GM21423 (cell line): ENCODE data around the gene TGM1.

Experiments
- ATAC-seq: cut with Tn5 transposase; IDR thresholded peaks from one replicate; pipeline ENCODE4 v1.9.1; 2021; ENCODE audit warnings: mild to moderate bottlenecking, moderate library complexity; ENCODE audit not compliant: unreplicated experiment

TGM1 gene

GRCh38 chr14:24271134-24271833 lies 8.3 kb upstream of the TGM1 start, which contains the start of gene RABGGTA:
Gene RABGGTA, minus strand, starts transcription at chr14:24271597. Its CDS starts 482 bp downstream, at chr14:24271115.
- ATAC-seq = peak; percentile 85

DNA sequence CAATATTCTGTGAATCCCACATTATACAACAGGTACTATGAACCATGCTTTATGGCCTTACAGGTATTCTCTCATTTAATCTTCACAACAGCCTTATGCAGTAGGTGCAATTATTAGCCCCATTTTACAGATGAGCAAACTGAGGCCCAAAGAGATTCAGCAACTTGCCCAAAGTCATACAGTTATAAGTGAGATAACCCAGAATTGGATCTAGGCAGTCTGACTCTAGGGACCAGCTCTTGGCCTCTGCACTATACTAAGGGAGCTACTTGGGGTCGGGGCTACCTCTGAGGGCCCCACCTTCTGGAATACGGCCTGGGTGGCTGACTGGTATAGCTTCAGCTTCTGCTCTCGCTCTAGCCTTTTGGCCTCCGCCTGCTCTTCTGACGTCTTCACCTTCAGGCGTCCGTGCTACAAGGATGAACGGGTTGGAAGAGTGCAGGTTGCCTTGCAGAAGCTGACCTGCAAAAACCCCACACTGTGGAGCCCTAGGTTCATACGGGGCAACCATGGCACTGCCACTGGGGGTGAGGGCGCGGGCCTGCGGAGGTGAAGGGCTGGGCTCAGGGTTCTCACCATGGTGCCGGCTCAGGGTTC lies 7.7 kb upstream of the TGM1 start:
- no peak for ATAC-seq

DNA sequence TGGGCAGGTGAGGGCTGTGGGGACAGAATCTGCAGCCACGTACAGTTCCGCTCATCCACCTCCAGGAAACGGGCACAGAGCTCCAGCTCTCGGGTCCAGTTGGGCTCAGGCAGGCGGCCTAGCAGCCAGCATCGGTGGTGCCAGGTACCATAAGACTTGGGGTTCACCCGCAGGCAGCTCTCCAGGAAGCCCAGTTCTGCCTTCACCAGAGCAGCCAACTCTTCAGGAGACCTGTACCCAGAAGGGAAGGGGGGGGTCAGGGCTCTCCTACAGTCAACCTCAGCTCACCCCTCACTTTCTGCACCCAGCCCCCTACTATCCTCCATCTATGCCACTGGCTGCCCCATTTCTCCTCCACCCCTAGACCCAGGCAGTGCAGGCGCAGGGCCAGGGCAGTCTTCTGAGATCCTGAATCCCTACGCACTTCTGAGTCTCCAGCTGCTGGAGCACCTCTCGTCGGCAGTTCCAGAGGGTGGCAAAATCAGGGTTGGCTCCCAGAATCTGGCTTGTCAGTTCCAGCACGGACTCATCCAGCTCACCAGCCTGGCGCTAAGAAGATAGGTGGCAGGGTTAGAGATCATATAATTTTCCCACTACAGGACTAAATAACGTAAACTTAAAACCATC lies 7.0 kb upstream of the TGM1 start:
- no peak for ATAC-seq

- ATAC-seq = no peak
Measured at GRCh38 chr14:24269368-24269767, 6.4 kb upstream of the TGM1 start.

DNA sequence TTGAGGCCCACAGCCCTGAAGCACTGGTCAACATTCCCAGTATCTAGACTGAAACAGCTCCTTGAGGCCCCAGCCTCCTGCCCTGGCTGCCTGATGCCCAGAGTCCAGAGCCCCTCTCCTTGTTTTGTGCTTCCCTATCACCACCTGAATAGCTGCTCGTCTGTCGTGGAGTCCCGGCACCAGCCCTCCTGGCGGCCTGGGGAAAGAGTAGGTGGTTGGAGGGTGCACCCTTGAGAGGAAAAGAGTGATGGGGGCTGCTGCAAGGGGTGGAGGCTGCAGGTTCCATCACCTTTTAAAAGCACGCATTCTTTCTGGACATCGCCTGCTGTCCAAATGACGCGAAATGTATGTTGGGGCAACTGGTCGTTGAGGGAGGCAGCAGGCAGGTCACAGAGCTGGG lies 5.2 kb upstream of the TGM1 start:
- no peak for ATAC-seq

DNA sequence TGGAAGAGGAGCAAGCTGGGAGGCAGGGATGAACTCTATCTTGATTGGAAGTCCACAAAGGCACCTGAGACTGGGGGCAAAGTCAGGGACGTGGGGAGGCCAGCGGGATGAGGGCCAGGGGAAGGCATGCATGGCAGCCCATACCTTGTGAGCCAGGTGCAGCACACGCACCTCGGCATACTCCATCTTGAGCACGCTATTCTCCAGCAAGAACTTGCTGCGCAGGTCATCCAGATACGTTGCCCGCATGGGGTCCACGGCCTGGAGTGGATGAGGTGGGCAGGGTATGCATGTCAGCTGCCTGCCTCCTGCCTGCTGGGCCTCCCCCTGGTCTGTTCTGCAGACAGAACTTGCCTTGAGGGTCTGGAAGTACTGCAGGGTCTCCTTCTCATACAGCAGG lies 4.5 kb upstream of the TGM1 start:
- no peak for ATAC-seq

DNA sequence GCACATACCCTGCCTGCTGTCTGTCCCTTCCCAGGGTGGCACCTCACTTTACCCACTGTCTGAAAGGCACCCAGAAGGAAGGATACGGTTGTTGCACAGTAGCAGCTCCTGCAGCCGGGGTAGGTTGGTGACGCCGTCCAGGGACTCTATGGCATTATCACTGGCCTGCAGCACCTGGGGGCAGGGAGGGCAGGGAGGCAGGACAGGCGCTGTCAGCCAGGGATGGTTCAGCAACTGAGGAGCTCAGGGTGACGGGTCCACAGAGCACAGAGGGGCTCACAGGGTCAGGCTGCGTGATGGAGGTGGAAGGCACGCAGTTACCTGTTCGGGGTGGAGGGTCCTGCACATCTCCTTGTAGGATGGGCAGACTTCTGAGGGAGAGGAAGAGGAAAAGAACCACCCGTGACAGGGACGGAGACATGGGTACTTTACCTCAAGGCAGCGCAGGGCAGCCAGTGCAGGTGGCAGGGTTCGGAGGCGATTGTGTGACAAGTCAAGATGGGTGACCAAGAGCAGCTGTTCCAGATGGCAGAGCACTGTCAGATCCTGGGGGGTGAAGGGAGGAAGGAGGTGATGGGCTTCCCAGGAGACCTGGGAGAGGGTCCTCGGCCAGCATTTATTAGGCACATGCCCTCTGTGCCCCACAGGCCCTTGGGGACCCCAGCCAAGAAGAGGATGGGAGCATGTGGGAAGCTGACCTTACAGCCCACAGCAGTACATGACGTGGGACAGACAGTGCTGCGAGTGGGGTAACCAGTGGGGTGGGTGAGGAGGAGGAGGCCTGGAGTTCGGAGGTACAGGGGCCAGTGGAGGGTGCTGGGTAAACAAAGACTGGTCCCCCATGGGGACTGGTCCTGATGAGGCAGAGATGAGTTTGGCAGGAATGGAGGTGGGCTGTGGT lies 3.6 kb upstream of the TGM1 start:
- ATAC-seq = no peak

- ATAC-seq = no peak
Measured at GRCh38 chr14:24264298-24264697, 1.3 kb upstream of the TGM1 start.

DNA sequence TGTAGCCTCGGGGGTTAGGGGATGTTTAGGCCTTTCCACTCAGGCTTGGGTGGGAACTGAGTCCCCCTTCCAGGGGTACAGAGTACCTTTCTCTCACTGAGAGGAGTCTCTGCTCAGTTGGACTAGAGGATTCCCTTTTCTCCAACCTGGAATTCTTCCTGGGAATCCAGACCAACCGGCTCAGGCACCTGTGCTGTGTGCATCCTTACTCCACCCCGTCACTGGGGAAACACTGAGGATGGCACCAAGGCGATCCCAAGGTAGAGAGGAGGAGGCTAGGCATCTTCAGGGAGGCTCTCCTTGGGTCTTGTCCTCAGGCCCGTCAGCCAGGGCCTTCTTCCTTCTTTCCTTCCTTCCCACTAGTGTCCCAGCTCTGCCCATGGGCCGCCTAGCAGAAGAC lies 871 bp upstream of the TGM1 start:
- no peak for ATAC-seq

DNA sequence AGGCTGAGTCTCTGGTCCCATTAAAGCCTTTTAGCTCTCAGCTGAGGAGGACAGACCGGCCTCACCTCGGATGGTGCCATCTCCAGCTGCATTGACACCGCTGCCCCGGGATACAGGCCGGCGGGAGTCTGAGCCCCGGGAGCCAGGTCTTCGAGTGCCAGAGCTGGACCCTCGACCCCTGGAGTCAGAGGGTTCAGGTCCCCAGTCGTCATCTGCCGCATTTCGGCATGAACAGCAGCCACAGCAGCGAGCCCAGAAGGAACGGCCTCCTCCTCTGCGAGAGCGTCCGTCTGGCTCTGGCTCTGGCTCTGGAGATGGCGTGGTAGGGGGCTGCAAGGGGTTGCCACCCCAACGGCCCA lies 1.0 kb downstream of the TGM1 start:
- ATAC-seq = no peak

DNA sequence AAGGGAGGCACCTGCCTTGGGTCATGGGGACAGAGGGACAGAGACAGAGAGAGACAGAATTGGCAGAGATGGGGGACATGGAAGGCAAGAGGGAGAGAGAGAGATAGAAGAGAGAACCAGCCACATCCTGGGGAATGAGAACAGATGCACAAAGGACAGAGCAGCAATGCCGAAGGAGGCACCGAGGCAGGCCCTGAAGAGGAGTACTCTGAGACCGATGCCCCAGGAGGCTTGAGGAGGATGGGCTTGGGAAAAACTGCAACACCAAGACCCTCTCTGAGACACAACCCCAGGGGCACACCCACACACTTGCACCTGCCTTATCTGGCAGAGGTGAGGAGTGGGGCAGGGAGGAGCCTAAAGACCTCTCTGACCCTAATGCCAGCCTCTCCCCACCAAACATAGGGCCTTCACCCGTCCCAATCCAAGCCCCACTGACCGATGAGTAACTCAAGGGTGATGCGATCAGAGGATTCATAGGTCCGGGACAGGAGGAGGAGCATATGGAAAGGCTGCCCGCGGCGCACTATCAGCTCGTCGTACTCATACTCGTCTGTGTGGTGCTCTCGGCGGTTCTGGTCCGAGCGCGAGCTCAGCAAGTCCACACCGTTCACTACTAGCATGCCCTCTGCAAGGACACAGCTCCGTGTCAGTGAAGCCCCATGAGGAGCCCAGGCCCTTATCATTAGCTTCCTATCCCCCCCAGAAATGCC lies 1.6 kb downstream of the TGM1 start:
- no peak for ATAC-seq

DNA sequence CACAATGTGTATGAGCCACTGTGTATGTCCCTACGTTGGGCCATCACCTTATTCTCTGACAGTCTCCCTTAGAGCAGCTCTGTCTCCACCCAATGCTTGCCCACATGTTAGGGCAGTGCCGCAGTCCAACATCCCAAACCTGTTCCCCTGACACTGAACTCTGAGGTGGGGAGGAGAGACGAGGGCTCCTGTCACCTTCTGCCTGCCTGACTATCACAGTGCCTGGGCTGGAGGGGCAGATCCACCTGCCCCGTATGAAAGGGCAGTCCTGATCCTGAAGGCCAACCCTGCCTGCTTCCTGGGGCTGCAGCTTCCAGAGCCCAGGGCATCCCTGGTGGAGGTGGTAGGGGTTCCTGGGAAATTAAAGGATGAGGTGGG lies 2.2 kb downstream of the TGM1 start:
- no peak for ATAC-seq

GRCh38 chr14:24260026-24260779 lies 2.8 kb downstream of the TGM1 start:
- ATAC-seq = no peak

DNA sequence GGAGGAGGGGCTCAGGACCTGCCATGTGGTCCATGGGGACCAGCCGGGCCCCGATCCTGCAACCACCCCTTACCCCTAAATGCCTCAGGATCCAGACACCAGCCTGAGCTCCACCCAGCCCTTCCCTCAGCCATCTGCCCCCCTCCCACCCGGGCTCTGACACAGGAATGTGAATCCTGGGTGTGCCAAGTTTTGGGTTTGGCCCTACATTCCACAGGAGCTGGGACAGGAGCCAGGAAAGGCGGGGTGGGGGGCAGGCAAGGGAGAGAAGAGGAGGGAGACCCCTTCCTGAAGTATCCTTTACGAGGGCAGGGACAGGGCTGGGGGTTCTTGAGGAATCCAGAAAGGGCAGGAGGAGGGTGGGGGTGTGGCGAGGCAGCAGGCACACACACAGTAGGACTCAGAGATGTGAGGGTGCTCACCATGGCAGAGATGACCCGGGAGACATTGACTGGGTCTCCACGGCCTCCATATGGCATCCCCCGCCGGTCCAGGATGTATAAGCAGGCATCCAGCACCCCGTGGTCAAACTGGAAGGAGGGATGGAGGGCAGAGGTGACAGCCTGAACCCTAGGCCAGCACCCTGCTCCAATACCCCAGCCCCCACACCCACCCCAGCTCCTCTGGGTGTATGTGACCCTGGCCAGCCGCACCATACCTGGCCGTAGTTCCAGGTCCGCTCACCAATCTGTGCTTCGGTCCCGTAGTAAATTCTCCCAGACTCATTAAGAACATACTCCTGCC lies 3.5 kb downstream of the TGM1 start:
- ATAC-seq = no peak

DNA sequence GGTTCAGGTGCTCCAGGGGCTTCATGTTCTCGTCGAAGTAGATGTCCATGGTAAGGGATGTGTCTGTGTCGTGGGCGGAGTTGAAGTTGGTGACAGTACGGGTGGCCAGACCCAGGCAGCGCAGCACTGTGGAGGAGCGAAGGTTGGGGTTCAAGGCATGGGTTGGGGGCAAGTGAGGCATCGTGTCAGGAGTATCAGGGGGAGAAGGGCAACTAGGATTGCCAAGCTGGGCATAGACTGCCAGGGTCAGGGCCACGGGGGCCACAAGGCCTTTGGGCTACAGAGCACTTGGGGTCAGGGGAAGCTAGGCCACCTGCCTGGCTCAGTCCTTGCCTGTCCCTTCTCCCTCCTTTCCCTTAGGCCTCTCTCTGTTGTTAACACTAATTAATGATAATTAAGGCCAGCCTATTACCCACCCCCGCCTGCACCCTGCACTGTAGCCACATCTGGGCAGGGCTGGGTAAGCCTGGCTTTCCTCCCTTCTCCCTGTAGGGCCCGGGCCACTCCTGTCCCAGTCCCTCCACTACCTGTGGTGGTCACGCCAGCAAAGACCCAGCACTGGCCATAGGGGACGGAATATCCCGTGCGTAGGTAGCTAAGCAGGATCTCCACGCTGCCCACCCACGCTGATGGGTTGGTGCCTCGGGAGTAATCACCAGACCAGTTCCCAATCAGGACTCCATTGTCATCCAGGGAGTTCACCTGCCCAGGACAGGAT lies 4.3 kb downstream of the TGM1 start:
- no peak for ATAC-seq

GRCh38 chr14:24258119-24258518 lies 4.9 kb downstream of the TGM1 start:
- ATAC-seq = no peak

DNA sequence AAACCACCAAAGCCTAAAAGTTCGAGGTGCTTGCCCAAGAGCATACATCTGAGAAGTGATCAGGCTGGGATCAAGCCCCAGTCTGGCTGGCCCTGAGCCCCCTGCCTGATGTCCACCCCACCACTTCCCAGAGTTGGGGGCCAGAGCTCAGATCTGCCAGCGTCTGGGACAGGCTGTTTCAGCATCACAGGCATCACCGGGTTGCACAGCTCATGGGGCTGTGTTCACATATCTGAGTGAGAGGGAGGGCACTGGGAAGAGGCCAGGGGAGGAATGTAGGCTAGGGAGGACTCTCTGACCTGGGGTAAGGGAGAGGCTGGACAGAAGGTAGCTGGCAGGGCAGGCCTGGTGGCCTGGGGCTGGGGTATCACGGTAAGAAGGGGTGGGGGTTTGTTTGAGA lies 6.0 kb downstream of the TGM1 start:
- no peak for ATAC-seq

GRCh38 chr14:24255931-24256711 lies 6.9 kb downstream of the TGM1 start:
- no peak for ATAC-seq
